Adrenal gland (tissue), 5 donors: ENCODE results near the gene HDAC4.

Experiments used
- CTCF ChIP-seq, 6 experiments: fragments of 450-650 bp in 4 of 6; fragments of 200-600 bp in 2 of 6; sonication (generic) in 1 of 6; IDR thresholded peaks; 1 replicate in 5 of 6; 2 replicates in 1 of 6; pipeline versions ENCODE4 v1.5.1 to v1.8.0; 2016 to 2021; ENCODE audit warnings: antibody characterized with exemption in 6 of 6, mild to moderate bottlenecking in 2 of 6, moderate library complexity in 1 of 6
- POLR2A ChIP-seq, 2 donors: fragments of 450-650 bp; IDR thresholded peaks; one replicate each; pipeline ENCODE4 v1.6.1; 2017; ENCODE audit warnings: antibody characterized with exemption in 2 of 2, mild to moderate bottlenecking in 2 of 2, moderate library complexity in 1 of 2
- donor health status: DM: no; HTN: no; CAD: no.

DNA sequence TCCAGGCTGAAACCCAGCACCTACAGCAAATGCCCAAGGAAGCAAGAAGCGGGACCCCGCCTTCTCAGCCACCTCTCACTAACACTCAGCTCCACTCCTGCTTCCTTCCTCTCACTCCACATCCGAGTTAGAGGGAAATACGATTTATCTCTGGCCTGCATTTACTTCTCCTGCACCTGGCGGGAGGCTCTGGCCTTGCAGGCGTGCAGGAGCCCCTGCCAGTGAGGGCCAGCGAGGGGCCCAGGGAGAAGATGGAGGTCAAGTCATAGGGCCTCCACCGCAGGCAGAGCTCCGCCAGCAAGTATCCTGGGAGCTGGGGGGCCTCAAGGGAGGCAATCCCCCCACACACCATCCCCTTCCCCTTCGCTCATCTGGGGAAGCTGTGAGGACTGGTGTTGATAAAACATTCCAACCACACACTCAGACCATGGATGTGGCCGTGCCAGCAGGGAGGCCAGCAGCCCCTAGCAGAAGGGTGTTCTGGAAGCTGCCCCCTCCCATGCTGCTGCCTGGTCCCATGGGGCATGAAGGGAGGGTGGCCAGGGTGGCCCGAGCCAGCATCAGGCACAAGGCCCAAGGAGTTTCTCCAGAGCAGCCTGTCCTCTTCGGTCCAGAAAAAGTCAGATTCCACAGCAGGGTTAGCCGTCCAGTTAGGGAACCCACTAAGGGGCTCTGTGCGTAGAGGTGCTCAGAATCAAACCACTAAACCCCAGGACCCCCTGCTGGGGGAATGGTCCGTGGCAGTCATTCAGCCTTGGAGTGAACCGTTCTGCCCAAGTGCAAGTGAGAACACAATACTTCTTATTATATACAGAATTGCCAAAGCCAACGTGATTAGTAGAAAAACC lies 91.2 kb downstream of the HDAC4 start:
- no peak for TF ChIP-seq CTCF (IDR thresholded peaks at IDR 0.05)
- TF ChIP-seq POLR2A (IDR thresholded peaks at IDR 0.05), result no peak
